Prostate gland (tissue), 2 donors: ENCODE results near the gene TRAF7. TPM values are rescaled to one million over a fixed set of nuclear protein-coding genes. Genes with fewer than 3 reads are reported as not detected.
"Not testable (repeated sequence)": the region's sequence is repeated elsewhere in the genome, so short reads cannot be mapped to it uniquely, and the experiment has no call there.

ENCODE experiments used
- DNase-seq: peaks from one replicate; pipeline ENCODE4 v3.0.0-alpha.2; 2019; ENCODE audit warnings: low spot score
- H3K27ac ChIP-seq, 2 donors: fragments of 200-600 bp; sonication (generic); 2 replicates each; pipeline ENCODE4 v1.5.1; 2017 to 2019
- H3K27me3 ChIP-seq: fragments of 200-600 bp; sonication (generic); replicated peaks from 2 replicates; pipeline ENCODE4 v1.5.1; 2019; ENCODE audit not compliant: insufficient read depth
- H3K36me3 ChIP-seq, 2 donors: fragments of 200-600 bp; sonication (generic); 1 replicate in 1 of 2; 2 replicates in 1 of 2; pipeline versions ENCODE4 v1.5.1 to v1.8.1; 2017 to 2019
- H3K4me1 ChIP-seq: fragments of 200-600 bp; sonication (generic); replicated peaks from 2 replicates; pipeline ENCODE4 v1.5.1; 2019
- H3K4me3 ChIP-seq, 2 donors: fragments of 200-600 bp; sonication (generic); 2 replicates each; pipeline ENCODE4 v1.5.1; 2017 to 2019
- H3K9me3 ChIP-seq: fragments of 200-600 bp; sonication (generic); 2 replicates; pipeline ENCODE4 v1.5.1; 2017
- CTCF ChIP-seq, 4 experiments: fragments of 200-600 bp in 2 of 4; fragments of 450-650 bp in 2 of 4; sonication (generic) in 2 of 4; IDR thresholded peaks; 1 replicate in 3 of 4; 2 replicates in 1 of 4; pipeline ENCODE4 v1.5.1; 2016 to 2019; ENCODE audit warnings: antibody characterized with exemption in 4 of 4, mild to moderate bottlenecking in 2 of 4, moderate library complexity in 2 of 4
- POLR2A ChIP-seq: fragments of 450-650 bp; IDR thresholded peaks from one replicate; pipeline ENCODE4 v1.6.1; 2016; ENCODE audit warnings: antibody characterized with exemption, mild to moderate bottlenecking
- POLR2AphosphoS5 ChIP-seq: sonication (generic); formaldehyde crosslinking; IDR thresholded peaks from one replicate; pipeline ENCODE4 v1.6.1; 2017; ENCODE audit warnings: antibody characterized with exemption
- WGBS: methylation state at CpG from one replicate; pipeline ENCODE4 v1.1.5; 2018; 5-methylcytosine and 5-hydroxymethylcytosine counted together
- intact Hi-C: fragments of 100-400 bp; cut with DNase I; formaldehyde crosslinking; loops from one replicate; pipeline ENCODE4 v1.14.2; 2022
- total RNA-seq, 2 donors: library from RNA; depleted of rRNA; stranded (reverse); fragments of >200 nt; gene quantifications; one replicate each; pipeline ENCODE4 v1.1.0, GENCODE V29; 2016

Gene TRAF7
- total RNA-seq, 2 donors from 2014 or later = 40.0 to 51.5 TPM

- H3K27ac ChIP-seq, H3K27me3 ChIP-seq, H3K9me3 ChIP-seq, intact Hi-C loops, H3K4me3 ChIP-seq, H3K4me1 ChIP-seq, DNase-seq: not testable (repeated sequence)
- 93% methylated on average over 53 of the region's 65 CpGs for WGBS
- peaks cover 12 to 26% of the 10 kb centered on the region in 2 donors for H3K36me3 ChIP-seq
Measured at GRCh38 chr16:2111412-2112335, 43.9 kb upstream of the TRAF7 start.

- WGBS = 86% methylated on average over 25 of the region's 30 CpGs
- H3K27me3 ChIP-seq, H3K9me3 ChIP-seq, DNase-seq, intact Hi-C loops, H3K4me1 ChIP-seq, H3K27ac ChIP-seq, H3K4me3 ChIP-seq: not testable (repeated sequence)
- peaks cover 12 to 26% of the 10 kb centered on the region in 2 donors for H3K36me3 ChIP-seq
Measured at GRCh38 chr16:2112539-2113106, 43.0 kb upstream of the TRAF7 start.

- H3K27ac ChIP-seq, intact Hi-C loops, H3K4me1 ChIP-seq, DNase-seq, H3K9me3 ChIP-seq, H3K27me3 ChIP-seq, H3K4me3 ChIP-seq: not testable (repeated sequence)
- WGBS = 93% methylated on average over 23 of the region's 26 CpGs
- peaks cover 8 to 14% of the 10 kb centered on the region in 2 donors for H3K36me3 ChIP-seq
Measured at GRCh38 chr16:2114225-2114624, 41.4 kb upstream of the TRAF7 start.

- H3K9me3 ChIP-seq, H3K4me3 ChIP-seq, H3K27me3 ChIP-seq, DNase-seq, H3K4me1 ChIP-seq, intact Hi-C loops, H3K27ac ChIP-seq: not testable (repeated sequence)
- H3K36me3 ChIP-seq = peaks cover 7 to 14% of the 10 kb centered on the region in 2 donors
- 86% methylated on average over 30 of the region's 34 CpGs for WGBS
Measured at GRCh38 chr16:2114885-2115590, 40.5 kb upstream of the TRAF7 start.

GRCh38 chr16:2115591-2115973, 40.0 kb upstream of the TRAF7 start:
- TF ChIP-seq CTCF (IDR thresholded peaks at IDR 0.05) (no peak), POLR2A (no peak), POLR2AphosphoS5 (no peak)
- WGBS = 86% methylated on average over 13 of the region's 13 CpGs
- intact Hi-C loops = no loop called here
- no peak overlapping the region for H3K27ac ChIP-seq
- DNase-seq = no peak
- peaks cover 7 to 11% of the 10 kb centered on the region in 2 donors for H3K36me3 ChIP-seq
- no peaks in the 10 kb centered on the region for H3K27me3 ChIP-seq
- peaks cover 4% of the 10 kb centered on the region for H3K4me1 ChIP-seq
- H3K9me3 ChIP-seq = no peaks in the 10 kb centered on the region
- no peak overlapping the region for H3K4me3 ChIP-seq

GRCh38 chr16:2116428-2116827, 39.2 kb upstream of the TRAF7 start:
- H3K4me1 ChIP-seq, DNase-seq, intact Hi-C loops, H3K4me3 ChIP-seq, H3K27ac ChIP-seq, H3K36me3 ChIP-seq, H3K27me3 ChIP-seq, H3K9me3 ChIP-seq: not testable (repeated sequence)
- WGBS = 90% methylated on average over 14 of the region's 24 CpGs

GRCh38 chr16:2117341-2117740, 38.2 kb upstream of the TRAF7 start:
- H3K4me3 ChIP-seq, DNase-seq, H3K9me3 ChIP-seq, H3K36me3 ChIP-seq, H3K4me1 ChIP-seq, intact Hi-C loops, H3K27me3 ChIP-seq, H3K27ac ChIP-seq: not testable (repeated sequence)
- WGBS = no CpG with 5 or more reads among the region's 25 CpGs

- H3K4me3 ChIP-seq, H3K36me3 ChIP-seq, H3K27ac ChIP-seq, DNase-seq, H3K9me3 ChIP-seq, H3K27me3 ChIP-seq, intact Hi-C loops: not testable (repeated sequence)
- H3K4me1 ChIP-seq = peaks cover 11% of the 10 kb centered on the region
- WGBS = 59% methylated on average over 14 of the region's 35 CpGs
Measured at GRCh38 chr16:2117960-2118722, 37.4 kb upstream of the TRAF7 start.
